A673 (cell line): ENCODE measurements around the gene EFCAB8.

Source experiments
- EZH2 ChIP-seq: fragments of 200-600 bp; sonication (generic); IDR thresholded peaks from 2 replicates; pipeline ENCODE4 v1.6.1; 2017; ENCODE audit warnings: borderline replicate concordance, low read depth, mild to moderate bottlenecking, mixed read lengths, antibody characterized with exemption, low read length; ENCODE audit not compliant: poor library complexity, severe bottlenecking
- TF ChIP-seq, protein P1 (sequence below): fragments of 300-800, 200-600 bp; sonication (generic); conservative IDR thresholded peaks from 2 replicates; pipeline ENCODE4 v1.5.1; 2017; ENCODE audit warnings: low read depth, mild to moderate bottlenecking, antibody characterized with exemption, low read length, moderate library complexity, mixed read lengths

DNA sequence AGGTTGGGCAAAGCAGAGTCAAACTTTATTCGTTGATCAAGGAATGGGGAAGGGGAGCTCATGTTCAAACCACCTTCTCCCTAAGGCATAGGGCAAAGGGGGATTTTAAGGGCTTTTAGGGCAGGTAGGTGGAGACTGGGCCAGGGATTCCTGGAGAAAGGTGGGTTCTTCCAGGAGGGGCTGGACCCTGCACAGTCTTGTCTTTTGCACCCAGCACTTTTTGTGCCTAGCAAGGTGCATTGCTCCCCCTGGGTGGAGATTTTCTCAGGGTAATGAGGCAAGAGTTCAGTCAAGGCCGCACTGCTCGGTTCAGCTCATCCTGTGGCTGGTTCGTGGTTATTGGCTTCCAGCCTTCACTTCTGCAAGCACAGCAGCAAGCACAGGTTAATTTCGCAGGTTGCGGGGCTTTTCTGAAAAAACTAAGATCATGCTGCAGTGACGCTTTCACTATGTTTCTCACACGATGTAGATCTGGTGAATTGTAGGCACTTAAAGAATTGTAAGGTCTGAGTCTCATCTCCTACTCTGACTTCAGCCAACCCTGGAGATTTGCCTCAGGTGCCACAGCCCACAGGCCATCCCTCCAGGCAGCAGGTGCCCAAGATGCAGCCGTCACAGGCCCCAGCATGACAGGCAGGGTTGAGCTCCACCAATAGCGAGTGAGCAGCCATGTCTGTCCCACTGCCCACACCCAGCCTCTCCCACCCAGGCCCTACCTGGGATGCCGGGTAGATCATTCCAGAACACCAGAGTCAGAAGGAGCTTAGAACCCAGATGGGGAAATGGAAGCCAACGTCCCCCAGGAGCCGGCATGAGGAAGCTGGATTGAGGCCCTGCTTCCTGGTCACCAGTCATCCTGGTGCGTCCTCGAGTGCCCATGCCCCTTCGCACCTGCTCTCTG, 108.4 kb downstream of the EFCAB8 start:
- TF ChIP-seq, protein P1, sequence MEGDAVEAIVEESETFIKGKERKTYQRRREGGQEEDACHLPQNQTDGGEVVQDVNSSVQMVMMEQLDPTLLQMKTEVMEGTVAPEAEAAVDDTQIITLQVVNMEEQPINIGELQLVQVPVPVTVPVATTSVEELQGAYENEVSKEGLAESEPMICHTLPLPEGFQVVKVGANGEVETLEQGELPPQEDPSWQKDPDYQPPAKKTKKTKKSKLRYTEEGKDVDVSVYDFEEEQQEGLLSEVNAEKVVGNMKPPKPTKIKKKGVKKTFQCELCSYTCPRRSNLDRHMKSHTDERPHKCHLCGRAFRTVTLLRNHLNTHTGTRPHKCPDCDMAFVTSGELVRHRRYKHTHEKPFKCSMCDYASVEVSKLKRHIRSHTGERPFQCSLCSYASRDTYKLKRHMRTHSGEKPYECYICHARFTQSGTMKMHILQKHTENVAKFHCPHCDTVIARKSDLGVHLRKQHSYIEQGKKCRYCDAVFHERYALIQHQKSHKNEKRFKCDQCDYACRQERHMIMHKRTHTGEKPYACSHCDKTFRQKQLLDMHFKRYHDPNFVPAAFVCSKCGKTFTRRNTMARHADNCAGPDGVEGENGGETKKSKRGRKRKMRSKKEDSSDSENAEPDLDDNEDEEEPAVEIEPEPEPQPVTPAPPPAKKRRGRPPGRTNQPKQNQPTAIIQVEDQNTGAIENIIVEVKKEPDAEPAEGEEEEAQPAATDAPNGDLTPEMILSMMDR = no peak
- no peak for TF ChIP-seq EZH2
